Glomerular endothelial cell (primary cell): ENCODE measurements around the gene CACNA1B. TPM values are rescaled to one million over a fixed set of nuclear protein-coding genes. Genes with fewer than 3 reads are reported as not detected.

Experiments
- DNase-seq: peaks from one replicate; pipeline ENCODE4 v3.0.0-alpha.2; 2011; ENCODE audit warnings: low read depth, low spot score; ENCODE audit errors: extremely low read depth
- total RNA-seq: library from RNA; depleted of rRNA; stranded (reverse); fragments of >200 nt; gene quantifications from 2 replicates; pipeline ENCODE4 v1.2.3, GENCODE V29; 2015

The CACNA1B gene
- total RNA-seq, 1 donor from 2014 or later, result 0.41 TPM

DNA sequence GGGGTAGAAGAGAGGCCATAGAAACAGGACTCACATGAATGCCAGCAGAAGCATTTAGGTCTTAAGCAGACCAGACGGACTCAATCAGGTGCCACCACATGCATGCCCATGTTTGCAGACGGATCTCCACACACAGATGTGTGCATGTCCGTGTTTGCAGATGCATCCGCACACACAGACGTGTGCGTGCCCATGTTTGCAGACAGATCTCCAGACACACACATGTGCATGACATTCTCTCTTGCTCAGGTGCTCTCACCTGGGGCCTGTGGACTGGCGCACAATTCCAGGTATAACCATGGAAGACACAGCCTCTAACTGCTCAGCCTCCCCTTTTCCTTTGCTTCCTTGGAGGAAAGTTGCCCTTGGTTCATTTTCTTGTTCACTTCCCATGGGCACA is 148.3 kb downstream of the CACNA1B start:
- no peak for DNase-seq

- no peak for DNase-seq
These were observed 151.0 kb downstream of the CACNA1B start for GRCh38 chr9:138028596-138028995.

DNA sequence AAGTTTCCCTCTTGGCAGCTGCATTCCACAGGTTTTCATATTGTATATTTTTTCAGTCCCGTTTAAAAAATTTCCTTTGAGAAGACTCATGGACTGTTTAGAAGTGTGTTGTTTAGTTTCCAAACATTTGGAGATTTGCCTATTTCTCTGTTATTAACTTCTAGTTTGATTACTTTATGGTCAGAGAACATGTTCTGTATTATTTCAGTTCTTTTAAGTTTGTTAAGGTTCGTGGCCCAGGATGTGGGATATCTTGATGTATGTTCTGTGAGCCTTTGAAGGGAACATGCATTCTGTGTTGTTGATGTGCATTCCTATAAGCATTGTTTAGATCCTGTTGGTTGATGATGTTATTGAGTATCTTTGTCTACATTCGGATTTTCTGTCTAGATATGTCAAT is 153.6 kb downstream of the CACNA1B start:
- no peak for DNase-seq

GRCh38 chr9:138033950-138034349 is 156.4 kb downstream of the CACNA1B start:
- no peak for DNase-seq

- no peak for DNase-seq
These were observed 159.6 kb downstream of the CACNA1B start for GRCh38 chr9:138037140-138037539.

- DNase-seq, result no peak
These were observed 160.7 kb downstream of the CACNA1B start for GRCh38 chr9:138038244-138038671.

DNA sequence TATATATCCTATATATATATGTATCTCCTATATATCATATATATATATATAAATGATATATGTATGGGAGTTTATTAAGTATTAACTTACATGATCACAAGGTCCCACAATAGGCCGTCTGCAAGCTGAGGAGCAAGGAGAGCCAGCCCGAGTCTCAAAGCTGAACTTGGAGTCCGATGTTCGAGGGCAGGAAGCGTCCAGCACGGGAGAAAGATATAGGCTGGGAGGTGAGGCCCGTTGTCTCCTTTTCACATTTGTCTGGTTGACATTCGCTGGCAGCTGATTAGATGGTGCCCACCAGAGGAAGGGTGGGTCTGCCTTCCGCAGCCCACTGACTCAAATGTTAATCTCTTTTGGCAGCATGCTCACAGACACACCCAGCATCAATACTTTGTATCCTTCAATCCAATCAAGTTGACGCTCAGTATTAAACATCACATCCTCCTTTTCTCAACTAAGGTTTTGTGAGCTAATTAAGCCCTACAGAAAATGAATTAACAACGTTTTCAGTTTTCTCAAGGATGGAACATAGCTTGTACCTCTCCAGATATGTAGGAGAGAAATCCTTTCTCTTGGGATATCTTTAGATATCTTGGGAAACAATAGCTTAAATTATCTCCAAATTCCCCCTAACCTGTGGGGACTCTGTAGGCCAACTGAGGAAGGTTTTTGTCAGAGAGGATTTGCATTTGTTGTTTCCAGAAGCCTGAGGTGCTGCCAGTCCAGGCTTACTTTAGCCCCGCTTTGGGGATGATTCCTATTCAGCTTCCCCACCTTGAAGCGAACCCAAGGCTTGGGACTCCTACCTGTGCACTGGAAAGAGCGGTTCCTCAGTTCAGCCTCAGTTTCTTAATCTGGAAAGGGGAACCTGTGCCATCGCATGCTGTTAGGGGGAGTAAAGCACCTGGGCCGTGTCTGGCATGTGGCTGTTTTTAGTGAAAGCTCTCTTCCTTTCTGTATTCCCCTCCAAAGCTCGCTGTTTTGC is 163.2 kb downstream of the CACNA1B start:
- no peak for DNase-seq

DNA sequence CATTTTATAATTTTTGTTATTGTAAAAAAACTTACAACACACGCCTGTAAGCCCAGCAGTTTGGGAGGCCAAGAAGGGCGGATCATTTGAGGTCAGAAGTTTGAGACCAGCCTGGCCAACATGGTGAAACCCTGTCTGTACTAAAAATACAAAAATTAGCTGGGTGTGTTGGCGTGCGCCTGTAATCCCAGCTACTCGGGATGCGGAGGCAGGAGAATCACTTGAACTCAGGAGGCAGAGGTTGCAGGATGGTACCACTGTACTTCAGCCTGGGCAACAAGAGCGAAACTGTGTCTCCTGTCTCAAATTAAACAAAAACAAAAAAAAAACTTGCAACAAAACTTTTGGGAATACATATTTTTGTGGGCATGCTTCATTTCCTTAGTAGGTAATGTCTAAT is 164.6 kb downstream of the CACNA1B start:
- DNase-seq, result no peak

DNA sequence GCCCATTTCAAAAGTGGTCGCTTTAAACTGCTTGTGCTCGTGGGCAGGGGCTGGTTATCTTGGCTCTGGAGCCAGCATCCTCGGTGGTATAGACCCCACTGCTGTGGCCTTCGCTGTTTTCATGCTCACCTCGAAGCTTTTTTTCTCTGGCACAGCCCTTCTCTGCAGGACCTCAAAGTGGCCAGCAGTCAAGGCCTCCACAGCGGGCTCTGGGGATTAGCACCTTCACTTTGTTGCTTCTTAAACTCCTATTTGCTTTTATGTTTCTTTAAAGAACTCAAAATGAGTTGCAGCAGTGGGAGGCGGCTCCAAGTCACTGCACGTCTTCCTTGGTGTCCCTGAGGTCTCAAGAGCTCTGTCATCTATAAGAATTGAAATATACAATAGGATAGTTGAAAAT is 165.1 kb downstream of the CACNA1B start:
- no peak for DNase-seq

DNA sequence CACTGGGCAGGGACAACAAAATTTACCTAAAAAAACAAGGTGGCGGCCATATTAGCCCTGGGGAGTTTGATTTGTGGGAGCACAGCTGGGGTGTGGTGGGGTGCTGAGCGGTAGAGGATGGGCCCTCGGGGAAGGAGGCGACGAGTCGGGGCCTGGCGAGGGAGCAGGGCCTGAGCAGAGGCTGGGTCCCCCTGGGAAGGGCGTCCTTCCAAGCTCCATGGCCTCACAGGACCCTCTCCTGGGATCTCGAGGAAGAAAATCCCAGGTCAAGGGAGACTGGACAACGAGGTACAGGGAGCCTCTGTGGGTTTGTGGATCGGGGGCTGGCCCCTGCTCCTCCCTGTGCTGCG is 165.5 kb downstream of the CACNA1B start:
- no peak for DNase-seq

GRCh38 chr9:138043411-138044345 is 166.1 kb downstream of the CACNA1B start:
- no peak for DNase-seq

- DNase-seq, result no peak
These were observed 167.2 kb downstream of the CACNA1B start for GRCh38 chr9:138044485-138045383.

GRCh38 chr9:138045541-138046490 is 168.2 kb downstream of the CACNA1B start:
- DNase-seq, result no peak

DNA sequence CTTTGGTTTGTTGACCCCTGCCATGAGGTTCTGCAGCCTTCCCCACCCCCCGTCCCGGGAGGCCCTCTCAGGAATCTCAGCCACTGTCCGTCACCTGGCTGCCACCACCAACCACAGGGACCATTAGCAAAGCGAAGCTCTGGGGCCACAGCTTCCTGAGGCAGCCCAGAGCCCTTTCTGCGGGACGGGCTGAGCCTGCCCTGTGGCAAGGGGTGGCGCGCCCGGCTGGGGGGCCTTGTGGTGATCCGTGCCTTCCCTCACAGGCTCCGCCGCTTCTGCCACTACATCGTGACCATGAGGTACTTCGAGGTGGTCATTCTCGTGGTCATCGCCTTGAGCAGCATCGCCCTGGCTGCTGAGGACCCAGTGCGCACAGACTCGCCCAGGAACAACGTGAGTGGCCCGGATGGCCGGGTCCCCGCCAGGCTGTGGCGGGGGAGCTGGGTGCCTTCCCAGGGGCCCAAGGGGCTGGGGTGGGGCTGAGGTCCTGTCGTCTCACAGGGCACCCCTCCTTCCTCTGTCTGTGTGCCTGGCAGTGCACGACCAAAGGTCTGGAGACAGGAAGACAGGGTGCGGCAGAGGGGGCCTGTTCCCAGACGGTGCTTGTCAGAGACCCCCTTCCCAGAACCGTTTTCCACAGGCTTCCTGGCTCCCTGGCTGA is 169.2 kb downstream of the CACNA1B start:
- DNase-seq, result no peak

DNA sequence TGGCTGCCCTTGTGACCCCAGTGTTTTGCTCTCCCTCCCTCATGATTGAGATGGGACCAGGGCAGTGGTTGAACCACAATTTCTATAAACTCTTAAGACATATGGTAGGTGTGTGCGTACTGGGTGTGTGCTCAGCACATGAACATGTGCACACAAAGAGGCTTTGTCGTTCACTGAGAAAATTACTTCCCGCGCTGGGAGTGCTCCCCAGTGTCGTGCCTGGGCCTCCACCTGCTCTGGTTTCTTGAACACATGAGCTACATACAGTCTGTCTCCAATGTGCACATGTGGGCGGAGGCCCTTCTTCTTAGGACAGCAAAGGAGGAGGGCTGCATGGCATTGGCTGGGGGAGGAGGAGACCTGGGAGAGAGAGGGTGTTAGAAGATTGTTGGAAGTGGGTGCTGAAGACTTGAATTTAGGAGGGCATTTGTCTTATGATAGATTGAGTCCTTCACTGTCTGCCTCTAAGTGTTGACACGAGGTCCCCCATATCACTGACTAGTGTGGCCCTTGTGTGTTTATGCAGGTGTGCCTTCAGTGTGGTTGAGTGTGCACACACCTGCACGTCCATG is 170.0 kb downstream of the CACNA1B start:
- DNase-seq, result no peak

GRCh38 chr9:138048184-138048583 is 170.6 kb downstream of the CACNA1B start:
- no peak for DNase-seq

GRCh38 chr9:138049085-138049778 is 171.7 kb downstream of the CACNA1B start:
- DNase-seq, result no peak
